H1 (cell line): ENCODE measurements around the gene DEPDC1. TPM values are rescaled to one million over a fixed set of nuclear protein-coding genes. Genes with fewer than 3 reads are reported as not detected.

ENCODE experiments used
- CTCF ChIA-PET: fragments of 300-600 bp; sonication (Branson Sonifier 250); formaldehyde crosslinking; loops from one replicate; lab custom pipeline; 2021; ENCODE audit not compliant: partially characterized antibody; lab: Charles Lee
- POLR2A ChIA-PET: fragments of 300-600 bp; sonication (Branson Sonifier 250); formaldehyde crosslinking; loops from one replicate; lab custom pipeline; 2021; ENCODE audit warnings: inconsistent platforms; ENCODE audit not compliant: partially characterized antibody; lab: Charles Lee
- DNase-seq, 2 experiments: peaks; one replicate each; pipeline versions ENCODE4 v3.0.0 to v3.0.0-alpha.2; 2010 to 2022; ENCODE audit warnings: low spot score in 2 of 2, low read depth in 1 of 2, mixed read lengths in 1 of 2
- FAIRE-seq: peaks from 2 replicates; lab custom pipeline; 2011; peaks lifted over from hg19 to GRCh38; lab: Jason Lieb, UNC
- H2AFZ ChIP-seq: 2 replicates; pipeline ENCODE4 v1.8.1; 2012; ENCODE audit warnings: low read length, inconsistent platforms
- H2AK5ac ChIP-seq: 2 replicates; pipeline ENCODE4 v1.6.1; 2013; ENCODE audit warnings: low read depth, low read length
- H2BK120ac ChIP-seq: replicated peaks from 2 replicates; pipeline ENCODE3; 2013; ENCODE audit warnings: low read depth, low read length, inconsistent platforms
- H2BK12ac ChIP-seq: 2 replicates; pipeline ENCODE4 v1.6.1; 2013; ENCODE audit warnings: low read depth, low read length
- H2BK15ac ChIP-seq: 2 replicates; pipeline ENCODE4 v1.6.1; 2013; ENCODE audit warnings: low read length
- H2BK20ac ChIP-seq: 2 replicates; pipeline ENCODE4 v1.6.1; 2013; ENCODE audit warnings: low read length
- H2BK5ac ChIP-seq: 2 replicates; pipeline ENCODE4 v1.6.1; 2013; ENCODE audit warnings: low read depth, low read length
- H3K14ac ChIP-seq: 2 replicates; pipeline ENCODE4 v1.6.1; 2013; ENCODE audit warnings: inconsistent platforms; ENCODE audit not compliant: insufficient read length
- H3K18ac ChIP-seq: 2 replicates; pipeline ENCODE4 v1.6.1; 2013; ENCODE audit warnings: low read length; ENCODE audit errors: extremely low read depth
- H3K23ac ChIP-seq: 2 replicates; pipeline ENCODE4 v1.6.1; 2013; ENCODE audit warnings: inconsistent platforms; ENCODE audit not compliant: insufficient read length
- H3K23me2 ChIP-seq: 2 replicates; pipeline ENCODE4 v1.6.1; 2013; ENCODE audit warnings: low read depth, low read length
- H3K27ac ChIP-seq: 2 replicates; pipeline ENCODE4 v1.6.1; 2011; ENCODE audit warnings: low read depth, low read length, inconsistent platforms
- H3K27me3 ChIP-seq, 4 experiments: replicated peaks in 1 of 4; 1 replicate in 1 of 4; 2 replicates in 3 of 4; pipeline versions ENCODE4 v1.6.1 to v1.8.1; 2011 to 2013; ENCODE audit warnings: low read length in 3 of 4, mild to moderate bottlenecking in 3 of 4, inconsistent platforms in 2 of 4, mixed read lengths in 2 of 4, moderate library complexity in 1 of 4; ENCODE audit not compliant: control insufficient read depth in 3 of 4, insufficient read depth in 3 of 4; ENCODE audit errors: extremely low read depth in 1 of 4
- H3K36me3 ChIP-seq, 4 experiments: 2 replicates each; pipeline versions ENCODE4 v1.6.1 to v1.8.1; 2011 to 2013; ENCODE audit warnings: mild to moderate bottlenecking in 4 of 4, low read length in 3 of 4, moderate library complexity in 2 of 4, control low read depth in 1 of 4, inconsistent platforms in 1 of 4; ENCODE audit not compliant: insufficient read depth in 4 of 4, control insufficient read depth in 2 of 4
- H3K4ac ChIP-seq: replicated peaks from 2 replicates; pipeline ENCODE3; 2013; ENCODE audit warnings: low read length, low read depth, mixed read lengths, inconsistent platforms; ENCODE audit not compliant: insufficient read length
- H3K4me1 ChIP-seq, 4 experiments: replicated peaks in 1 of 4; 1 replicate in 1 of 4; 2 replicates in 3 of 4; pipeline versions ENCODE4 v1.6.1 to v1.8.1; 2011 to 2013; ENCODE audit warnings: low read length in 3 of 4, inconsistent platforms in 2 of 4, mixed read lengths in 1 of 4; ENCODE audit not compliant: insufficient read depth in 4 of 4, control insufficient read depth in 3 of 4
- H3K4me2 ChIP-seq, 2 experiments: 2 replicates each; pipeline versions ENCODE4 v1.6.1 to v1.8.1; 2011 to 2013; ENCODE audit warnings: low read depth in 2 of 2, low read length in 2 of 2, control low read depth in 1 of 2, inconsistent platforms in 1 of 2, mild to moderate bottlenecking in 1 of 2; ENCODE audit not compliant: insufficient read depth in 1 of 2
- H3K4me3 ChIP-seq, 4 experiments: fragments of 200-600, 300-600 bp in 1 of 4; sonication (generic), shearing (Covaris generic), sonication (Bioruptor Twin) in 1 of 4; 2 replicates each; pipeline versions ENCODE4 v1.5.1 to v1.8.1; 2011 to 2016; ENCODE audit warnings: low read length in 4 of 4, low read depth in 3 of 4, control low read depth in 2 of 4, inconsistent platforms in 2 of 4, mild to moderate bottlenecking in 2 of 4, mixed read lengths in 1 of 4, moderate library complexity in 1 of 4; ENCODE audit not compliant: insufficient read depth in 2 of 4; ENCODE audit errors: extremely low read depth in 1 of 4
- H3K56ac ChIP-seq: replicated peaks from 2 replicates; pipeline ENCODE3; 2013; ENCODE audit warnings: low read depth, mild to moderate bottlenecking, mixed read lengths, low read length, inconsistent platforms; ENCODE audit not compliant: insufficient read length
- H3K79me1 ChIP-seq: 2 replicates; pipeline ENCODE4 v1.6.1; 2013; ENCODE audit warnings: low read depth, low read length, control low read depth
- H3K79me2 ChIP-seq, 2 experiments: 2 replicates each; pipeline versions ENCODE4 v1.6.1 to v1.8.1; 2012 to 2013; ENCODE audit warnings: low read length in 2 of 2, mild to moderate bottlenecking in 2 of 2, inconsistent platforms in 1 of 2; ENCODE audit not compliant: insufficient read depth in 2 of 2, control insufficient read depth in 1 of 2
- H3K9ac ChIP-seq, 4 experiments: replicated peaks in 1 of 4; 1 replicate in 1 of 4; 2 replicates in 3 of 4; pipeline versions ENCODE4 v1.6.1 to v1.8.1; 2011 to 2013; ENCODE audit warnings: low read depth in 3 of 4, low read length in 3 of 4, control low read depth in 2 of 4, mild to moderate bottlenecking in 2 of 4, moderate library complexity in 2 of 4, inconsistent platforms in 1 of 4; ENCODE audit errors: extremely low read depth in 1 of 4
- H3K9me3 ChIP-seq, 2 experiments: 2 replicates each; pipeline versions ENCODE4 v1.6.1 to v1.8.1; 2012 to 2013; ENCODE audit warnings: mild to moderate bottlenecking in 2 of 2, moderate library complexity in 2 of 2, control low read depth in 1 of 2, inconsistent platforms in 1 of 2, low read depth in 1 of 2, low read length in 1 of 2, mixed read lengths in 1 of 2; ENCODE audit not compliant: insufficient read depth in 2 of 2
- H4K20me1 ChIP-seq, 2 experiments: replicated peaks in 1 of 2; 2 replicates each; pipeline versions ENCODE3 to v1.8.1; 2011 to 2013; ENCODE audit warnings: inconsistent platforms in 2 of 2, low read length in 2 of 2, mild to moderate bottlenecking in 1 of 2; ENCODE audit not compliant: insufficient read depth in 2 of 2, control insufficient read depth in 1 of 2
- H4K5ac ChIP-seq: 2 replicates; pipeline ENCODE4 v1.6.1; 2013; ENCODE audit warnings: low read length, low read depth, mixed read lengths, inconsistent platforms; ENCODE audit not compliant: insufficient read length
- H4K8ac ChIP-seq: 2 replicates; pipeline ENCODE4 v1.8.0; 2013; ENCODE audit warnings: mild to moderate bottlenecking, moderate library complexity, low read length, inconsistent platforms; ENCODE audit not compliant: insufficient read depth; ENCODE audit errors: extremely low read depth
- H4K91ac ChIP-seq: replicated peaks from 2 replicates; pipeline ENCODE3; 2013; ENCODE audit warnings: low read length, mixed read lengths, inconsistent platforms; ENCODE audit not compliant: insufficient read length
- HDAC2 ChIP-seq, 2 experiments: fragments of 300-600 bp in 1 of 2; sonication (generic) in 1 of 2; IDR thresholded peaks; 2 replicates each; pipeline ENCODE4 v1.6.1; 2011 to 2012; ENCODE audit warnings: low read depth in 2 of 2, low read length in 2 of 2, mild to moderate bottlenecking in 2 of 2, moderate library complexity in 2 of 2, borderline replicate concordance in 1 of 2, inconsistent platforms in 1 of 2
- KDM4A ChIP-seq: IDR thresholded peaks from one replicate; pipeline ENCODE4 v1.7.1; 2012; ENCODE audit warnings: low read depth, mild to moderate bottlenecking, moderate library complexity, low read length, inconsistent platforms; ENCODE audit not compliant: severe bottlenecking
- NANOG ChIP-seq: IDR thresholded peaks from 2 replicates; pipeline ENCODE4 v1.6.1; 2011; ENCODE audit warnings: low read length, low read depth, mild to moderate bottlenecking, inconsistent platforms; ENCODE audit not compliant: insufficient read depth, poor library complexity, severe bottlenecking
- WGBS, 2 experiments: shearing (Covaris generic) in 1 of 2; methylation state at CpG; one replicate each; pipeline versions ENCODE4 v1.1.6 to v1.1.7; 2013 to 2015; ENCODE audit warnings: low lambda C conversion rate in 2 of 2, mixed read lengths in 2 of 2, inconsistent platforms in 1 of 2, low coverage in 1 of 2, missing lambda C conversion rate in 1 of 2; ENCODE audit not compliant: insufficient replicate concordance in 2 of 2, insufficient coverage in 1 of 2, insufficient read length in 1 of 2; ENCODE audit errors: extremely low coverage in 1 of 2, missing lambda C conversion rate in 1 of 2; 5-methylcytosine and 5-hydroxymethylcytosine counted together
- polyA plus RNA-seq, 7 experiments: library from polyadenylated mRNA; depleted of rRNA in 3 of 7; stranded (reverse) in 5 of 7; unstranded in 2 of 7; fragments of >200 nt in 5 of 7; fragments of 200-250 nt in 2 of 7; gene quantifications; 1 replicate in 5 of 7; 2 replicates in 1 of 7; 4 replicates in 1 of 7; pipeline versions ENCODE4 v1.2.1 to v1.2.3, GENCODE V29; 2011 to 2013; ENCODE audit warnings: missing spikeins in 2 of 7, mixed read lengths in 2 of 7
- total RNA-seq: library from RNA; stranded (reverse); fragmentation: NEBNext Ultra II Directional; extraction: Animal tissue kit (Norgen Biotek cat#: 25700); gene quantifications from 2 replicates; pipeline ENCODE4 v1.2.1, GENCODE V29; 2021

The DEPDC1 gene
- total and polyA plus RNA-seq, 2 of the 8 experiments (the other 6 are each of a cell fraction or from before 2014, with no cell fraction given) = 5.5 to 46.5 TPM

DNA sequence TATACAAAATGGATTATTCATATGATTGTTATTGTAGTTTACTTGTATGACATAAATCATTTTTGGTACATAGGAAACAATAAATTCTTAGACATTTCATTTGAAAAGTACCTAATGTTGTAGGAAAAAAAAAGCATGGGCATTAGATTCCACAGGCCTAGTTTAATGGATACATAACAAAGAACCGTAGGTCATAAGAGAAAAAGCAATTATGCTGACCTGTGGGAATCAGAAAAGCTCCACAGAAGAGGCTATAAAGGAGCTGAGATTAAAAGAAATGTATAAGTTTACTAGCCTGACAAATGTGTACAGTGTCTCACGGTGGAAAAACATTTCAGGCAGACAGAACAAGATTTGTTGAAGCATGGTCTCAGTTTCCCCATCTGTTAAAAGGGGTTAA is 3.7 kb downstream of the DEPDC1 start:
- H3K56ac ChIP-seq = no peak overlapping the region
- no peak overlapping the region for H3K14ac ChIP-seq
- H4K8ac ChIP-seq = no peak overlapping the region
- no peak overlapping the region for H3K9ac ChIP-seq
- peaks cover 4% of the 10 kb centered on the region for H3K23me2 ChIP-seq
- no peak for FAIRE-seq
- H4K5ac ChIP-seq = no peak overlapping the region
- no peak overlapping the region for H2AFZ ChIP-seq
- no peak overlapping the region for H2BK20ac ChIP-seq
- H2BK120ac ChIP-seq = no peak overlapping the region
- H3K27ac ChIP-seq = no peak overlapping the region
- H3K27me3 ChIP-seq = no peaks in the 10 kb centered on the region
- H3K4me2 ChIP-seq = no peak overlapping the region; a peak in 1 of 4 replicates
- H2BK5ac ChIP-seq = no peak overlapping the region
- ChIA-PET POLR2A (no interaction called here), CTCF (interaction anchor here (0.9 kb wide), 1 partner anchor 67 kb away, joined by 3 read pairs; no protein-coding TSS in a partner anchor)
- peaks cover 0 to 3% (median 1%) of the 10 kb centered on the region in 4 experiments; a peak in 2 of 7 replicates for H3K4me1 ChIP-seq
- no peak overlapping the region for H3K4ac ChIP-seq
- no peak overlapping the region for H4K91ac ChIP-seq
- H3K9me3 ChIP-seq = no peaks in the 10 kb centered on the region
- no peak for DNase-seq
- H3K79me1 ChIP-seq = no peaks in the 10 kb centered on the region
- no peaks in the 10 kb centered on the region for H4K20me1 ChIP-seq
- no peak overlapping the region for H3K18ac ChIP-seq
- peaks cover 0 to 45% (median 5%) of the 10 kb centered on the region in 4 experiments; a peak in 6 of 8 replicates for H3K36me3 ChIP-seq
- H3K4me3 ChIP-seq = no peak overlapping the region
- 90% methylated on average over 2 of the region's 2 CpGs; no CpG with 5 or more reads in 1 of the 2 experiments for WGBS, 2 experiments
- H2BK12ac ChIP-seq = no peak overlapping the region
- H2BK15ac ChIP-seq = no peak overlapping the region
- no peak overlapping the region for H2AK5ac ChIP-seq
- no peak overlapping the region for H3K23ac ChIP-seq
- H3K79me2 ChIP-seq = peaks cover 0 to 49% of the 10 kb centered on the region in 2 experiments; a peak in 3 of 4 replicates
- TF ChIP-seq NANOG (no peak), KDM4A (no peak), HDAC2 (IDR thresholded peaks at IDR 0.05; ENCODE audit: borderline replicate concordance in 1 of 2, low read depth in 2 of 2, low read length in 2 of 2) (no peak)
